Measurements from ENCODE around the gene TUBGCP6. TPM values are rescaled to one million over a fixed set of nuclear protein-coding genes. Genes with fewer than 3 reads are reported as not detected.

The TUBGCP6 gene
- total and polyA plus RNA-seq, 10 of the 15 experiments (the other 5 are each of a cell fraction or from before 2014, with no cell fraction given): 0.74 to 41.4 (median 19.4) TPM

DNA sequence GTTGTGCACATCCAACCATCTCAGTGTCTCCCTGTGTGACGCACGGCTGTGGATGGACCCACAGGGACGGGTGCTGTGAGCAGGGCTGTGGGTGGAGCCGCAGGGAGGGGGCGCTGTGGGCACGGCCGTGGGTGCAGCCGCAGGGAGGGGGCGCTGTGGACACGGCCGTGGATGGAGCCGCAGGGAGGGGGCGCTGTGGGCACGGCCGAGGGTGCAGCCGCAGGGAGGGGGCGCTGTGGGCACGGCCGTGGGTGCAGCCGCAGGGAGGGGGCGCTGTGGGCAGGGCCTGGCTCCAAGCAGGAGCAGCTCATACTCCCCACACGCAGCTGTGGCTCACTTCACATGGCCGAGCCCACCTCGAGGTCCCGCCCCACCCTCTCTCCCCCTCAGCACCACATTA lies 31.3 kb upstream of the TUBGCP6 start (continued):
- TF ChIP-seq CBX3 (IDR thresholded peaks at IDR 0.05; ENCODE audit: borderline replicate concordance, low read depth) (no peak), ZBTB4 (CRISPR knock-in tag; IDR thresholded peaks at IDR 0.05) (no peak), NFYB (IDR thresholded peaks at IDR 0.05; ENCODE audit: insufficient read depth, low read depth, low read length) (no peak), SPI1 (IDR thresholded peaks at IDR 0.05; ENCODE audit: borderline replicate concordance, insufficient read depth, low read depth, low read length) (no peak), CHD1 (IDR thresholded peaks at IDR 0.05; ENCODE audit: low read depth, low read length) (no peak), RUNX3 (IDR thresholded peaks at IDR 0.05; ENCODE audit: low read length) (peak; percentile 59), BRCA1 (IDR thresholded peaks at IDR 0.05; ENCODE audit: low read depth, low read length) (no peak), RB1 (IDR thresholded peaks at IDR 0.05; ENCODE audit: borderline replicate concordance) (no peak), EGR1 (IDR thresholded peaks at IDR 0.05; ENCODE audit: borderline replicate concordance in 1 of 2, low read depth in 2 of 2, low read length in 2 of 2) (0 out of 3 replicates have a peak, but pooled peaks of 1 of the 2 experiments have one; percentile 30), KAT2A (conservative IDR thresholded peaks at IDR 0.05; ENCODE audit: control insufficient read depth, low read depth, low read length) (no peak), YY1 (IDR thresholded peaks at IDR 0.05; ENCODE audit: low read depth, low read length) (0 out of 2 replicates have a peak, but pooled peaks have one; percentile 48), GATAD2B (conservative IDR thresholded peaks at IDR 0.05; ENCODE audit: low read depth) (0 out of 2 replicates have a peak, but pooled peaks have one; percentile 44), POLR2A (IDR thresholded peaks at IDR 0.05; ENCODE audit: low read depth, low read length) (no peak), POLR2AphosphoS2 (IDR thresholded peaks at IDR 0.05; ENCODE audit: low read depth, low read length) (no peak), FOS (IDR thresholded peaks at IDR 0.05; ENCODE audit: borderline replicate concordance, extremely low read depth, insufficient read length) (no peak), SREBF2 (IDR thresholded peaks at IDR 0.05; ENCODE audit: low read length) (no peak), BHLHE40 (IDR thresholded peaks at IDR 0.05; ENCODE audit: borderline replicate concordance in 1 of 2, low read depth in 2 of 2, low read length in 1 of 2) (peak in 1 of 2 experiments; percentile 8; a peak in 1 of 4 replicates), SMAD1 (IDR thresholded peaks at IDR 0.05; ENCODE audit: low read depth, partially characterized antibody) (no peak), SUZ12 (IDR thresholded peaks at IDR 0.05; ENCODE audit: unreplicated experiment) (no peak), NBN (IDR thresholded peaks at IDR 0.05) (no peak), JUNB (IDR thresholded peaks at IDR 0.05) (no peak), MEF2A (IDR thresholded peaks at IDR 0.05; ENCODE audit: insufficient read depth, low read depth, low read length) (0 out of 2 replicates have a peak, but pooled peaks have one; percentile 14), NFYA (IDR thresholded peaks at IDR 0.05; ENCODE audit: borderline replicate concordance, low read depth, low read length) (no peak), ZNF217 (IDR thresholded peaks at IDR 0.05) (no peak), MTA2 (IDR thresholded peaks at IDR 0.05; ENCODE audit: low read depth) (no peak)
- TF ChIP-seq, protein P1, sequence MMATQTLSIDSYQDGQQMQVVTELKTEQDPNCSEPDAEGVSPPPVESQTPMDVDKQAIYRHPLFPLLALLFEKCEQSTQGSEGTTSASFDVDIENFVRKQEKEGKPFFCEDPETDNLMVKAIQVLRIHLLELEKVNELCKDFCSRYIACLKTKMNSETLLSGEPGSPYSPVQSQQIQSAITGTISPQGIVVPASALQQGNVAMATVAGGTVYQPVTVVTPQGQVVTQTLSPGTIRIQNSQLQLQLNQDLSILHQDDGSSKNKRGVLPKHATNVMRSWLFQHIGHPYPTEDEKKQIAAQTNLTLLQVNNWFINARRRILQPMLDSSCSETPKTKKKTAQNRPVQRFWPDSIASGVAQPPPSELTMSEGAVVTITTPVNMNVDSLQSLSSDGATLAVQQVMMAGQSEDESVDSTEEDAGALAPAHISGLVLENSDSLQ (IDR thresholded peaks at IDR 0.05): peak; percentile 18; the same call in 1 of the 2 replicates
- TF ChIP-seq, protein P2, sequence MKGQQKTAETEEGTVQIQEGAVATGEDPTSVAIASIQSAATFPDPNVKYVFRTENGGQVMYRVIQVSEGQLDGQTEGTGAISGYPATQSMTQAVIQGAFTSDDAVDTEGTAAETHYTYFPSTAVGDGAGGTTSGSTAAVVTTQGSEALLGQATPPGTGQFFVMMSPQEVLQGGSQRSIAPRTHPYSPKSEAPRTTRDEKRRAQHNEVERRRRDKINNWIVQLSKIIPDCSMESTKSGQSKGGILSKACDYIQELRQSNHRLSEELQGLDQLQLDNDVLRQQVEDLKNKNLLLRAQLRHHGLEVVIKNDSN (IDR thresholded peaks at IDR 0.05; ENCODE audit: borderline replicate concordance, extremely low read length, insufficient read depth, low read depth, low read length): no peak
- TF ChIP-seq, protein P3, sequence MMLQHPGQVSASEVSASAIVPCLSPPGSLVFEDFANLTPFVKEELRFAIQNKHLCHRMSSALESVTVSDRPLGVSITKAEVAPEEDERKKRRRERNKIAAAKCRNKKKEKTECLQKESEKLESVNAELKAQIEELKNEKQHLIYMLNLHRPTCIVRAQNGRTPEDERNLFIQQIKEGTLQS (IDR thresholded peaks at IDR 0.05; ENCODE audit: borderline replicate concordance, extremely low read depth, low read depth, low read length): no peak
